Measurements from ENCODE around the gene FSTL4.
"Not testable (repeated sequence)": the region's sequence is repeated elsewhere in the genome, so short reads cannot be mapped to it uniquely, and the experiment has no call there.

Gene FSTL4

DNA sequence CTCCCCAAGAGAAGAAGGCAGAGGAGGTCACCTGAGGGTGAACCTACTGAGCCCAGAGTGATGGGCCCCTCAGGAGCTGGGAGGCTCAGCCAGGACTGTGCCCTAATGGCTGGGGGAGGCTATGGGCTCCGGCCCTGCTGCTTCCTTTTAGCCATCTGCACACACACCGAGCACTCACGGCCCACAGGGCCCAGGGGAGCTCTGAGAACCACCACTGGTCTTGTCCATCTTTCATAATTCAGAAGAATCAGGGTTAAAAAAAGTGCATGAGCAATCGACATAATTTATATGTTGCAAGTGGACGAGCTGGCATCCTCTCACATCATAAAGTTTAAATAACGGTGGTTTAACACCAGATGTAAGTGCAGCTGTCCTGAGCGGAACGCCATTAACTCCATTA is 162.1 kb downstream of the FSTL4 start:
- TF ChIP-seq, protein P1, sequence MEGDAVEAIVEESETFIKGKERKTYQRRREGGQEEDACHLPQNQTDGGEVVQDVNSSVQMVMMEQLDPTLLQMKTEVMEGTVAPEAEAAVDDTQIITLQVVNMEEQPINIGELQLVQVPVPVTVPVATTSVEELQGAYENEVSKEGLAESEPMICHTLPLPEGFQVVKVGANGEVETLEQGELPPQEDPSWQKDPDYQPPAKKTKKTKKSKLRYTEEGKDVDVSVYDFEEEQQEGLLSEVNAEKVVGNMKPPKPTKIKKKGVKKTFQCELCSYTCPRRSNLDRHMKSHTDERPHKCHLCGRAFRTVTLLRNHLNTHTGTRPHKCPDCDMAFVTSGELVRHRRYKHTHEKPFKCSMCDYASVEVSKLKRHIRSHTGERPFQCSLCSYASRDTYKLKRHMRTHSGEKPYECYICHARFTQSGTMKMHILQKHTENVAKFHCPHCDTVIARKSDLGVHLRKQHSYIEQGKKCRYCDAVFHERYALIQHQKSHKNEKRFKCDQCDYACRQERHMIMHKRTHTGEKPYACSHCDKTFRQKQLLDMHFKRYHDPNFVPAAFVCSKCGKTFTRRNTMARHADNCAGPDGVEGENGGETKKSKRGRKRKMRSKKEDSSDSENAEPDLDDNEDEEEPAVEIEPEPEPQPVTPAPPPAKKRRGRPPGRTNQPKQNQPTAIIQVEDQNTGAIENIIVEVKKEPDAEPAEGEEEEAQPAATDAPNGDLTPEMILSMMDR (IDR thresholded peaks at IDR 0.05; ENCODE audit: low read depth, low read length) = no peak
- DNase-seq (ENCODE audit: extremely low read depth, low read depth) = no peak

DNA sequence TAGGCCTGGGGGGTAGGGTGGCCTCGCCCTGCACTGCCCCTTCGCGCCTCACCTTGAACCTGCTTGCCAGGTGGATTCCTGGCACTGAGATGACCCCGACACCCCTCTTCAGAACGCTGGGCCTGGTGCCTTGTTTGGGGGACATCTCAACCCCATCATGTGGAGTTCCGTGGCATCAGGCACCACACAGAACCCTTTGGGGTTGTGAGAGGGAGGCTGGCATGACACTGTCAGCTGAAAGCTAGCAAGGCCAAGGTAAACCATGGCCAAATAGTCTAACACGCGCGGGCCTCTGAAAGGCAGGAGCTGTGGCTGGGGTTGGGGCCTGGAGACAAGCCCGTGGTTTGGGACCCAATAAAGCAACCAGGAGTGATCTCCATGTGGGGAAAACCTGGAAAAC is 163.2 kb downstream of the FSTL4 start:
- no peak for DNase-seq (ENCODE audit: extremely low read depth, low read depth)
- TF ChIP-seq, protein P1 (IDR thresholded peaks at IDR 0.05; ENCODE audit: low read depth, low read length) = no peak

DNA sequence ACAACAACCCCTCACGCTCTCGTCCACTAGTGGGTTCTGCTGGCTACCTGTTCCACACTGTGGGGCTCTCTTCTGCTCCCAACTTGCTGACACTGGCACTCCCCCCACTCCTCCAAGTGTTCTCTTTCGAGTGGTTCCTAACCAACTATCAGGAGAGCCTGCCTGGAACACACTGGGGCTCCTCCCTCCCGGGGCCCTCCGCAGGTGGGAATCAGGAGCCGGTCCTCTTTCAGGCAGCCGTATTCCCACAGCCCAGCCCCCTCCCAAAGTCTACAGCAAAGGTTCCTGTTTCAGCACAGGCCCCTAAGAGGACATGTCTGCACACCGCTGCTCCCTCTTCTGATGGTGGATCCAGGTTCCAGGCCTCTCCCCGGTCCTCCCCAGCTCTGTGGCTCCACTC is 165.9 kb downstream of the FSTL4 start:
- TF ChIP-seq, protein P1 (IDR thresholded peaks at IDR 0.05; ENCODE audit: low read depth, low read length) = no peak
- DNase-seq (ENCODE audit: extremely low read depth, low read depth) = no peak

DNA sequence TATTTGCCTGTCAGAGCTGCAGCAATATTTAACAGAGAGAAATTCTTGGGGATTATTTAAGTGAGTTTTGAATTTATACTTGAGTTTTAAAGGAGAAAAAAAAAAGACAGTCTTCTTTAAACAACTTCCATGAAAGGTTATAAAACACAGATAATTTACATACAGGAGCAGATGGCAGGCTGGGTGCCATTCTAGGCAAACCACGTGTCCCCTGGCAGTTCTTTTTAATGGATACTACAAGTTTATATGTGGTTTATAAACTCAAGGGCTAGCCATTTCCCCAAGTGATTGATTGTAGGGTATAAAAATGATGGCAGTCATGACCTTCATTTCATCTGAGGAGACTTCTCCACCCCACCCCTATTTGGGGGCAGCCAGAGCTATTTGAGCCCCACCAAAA is 166.6 kb downstream of the FSTL4 start:
- no peak for DNase-seq (ENCODE audit: extremely low read depth, low read depth)
- TF ChIP-seq, protein P1 (IDR thresholded peaks at IDR 0.05; ENCODE audit: low read depth, low read length) = no peak

DNA sequence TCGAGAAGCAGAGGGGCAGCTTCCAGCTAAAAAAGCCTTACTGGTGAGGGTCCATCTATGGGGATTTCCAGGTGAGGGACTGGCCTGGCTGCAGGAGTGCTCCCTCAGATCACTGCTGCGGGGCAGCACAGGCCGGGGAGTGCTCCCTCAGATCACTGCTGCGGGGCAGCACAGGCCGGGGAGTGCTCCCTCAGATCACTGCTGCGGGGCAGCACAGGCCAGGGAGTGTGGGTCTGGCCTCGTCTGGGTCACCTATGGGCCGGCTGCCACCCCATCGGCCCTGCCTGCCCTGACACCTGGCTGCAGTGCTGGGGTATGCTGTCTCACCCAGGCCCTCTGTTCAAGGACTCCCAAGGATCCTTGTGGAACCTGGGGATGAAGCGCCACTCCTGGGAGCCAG is 167.1 kb downstream of the FSTL4 start:
- not testable (repeated sequence) for DNase-seq (ENCODE audit: extremely low read depth, low read depth)

DNA sequence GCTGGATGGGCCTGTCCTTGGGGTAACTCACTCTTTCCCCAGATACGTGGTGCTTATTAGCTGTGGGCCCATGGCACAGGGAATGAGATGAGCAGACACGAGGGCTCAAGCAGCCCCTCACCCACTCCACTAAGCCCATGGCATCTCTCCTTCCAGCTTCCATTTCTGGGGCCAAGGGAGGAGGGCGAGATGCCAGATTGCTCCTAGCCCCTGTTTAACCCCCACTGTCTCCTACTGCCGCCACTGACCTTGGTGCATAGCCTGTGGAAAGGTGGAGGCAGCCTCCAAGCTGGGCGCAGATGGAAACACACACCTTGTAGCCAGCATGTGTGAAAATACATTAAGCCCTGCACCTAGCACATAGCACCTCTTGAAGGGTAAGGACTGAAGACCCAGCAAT is 167.6 kb downstream of the FSTL4 start:
- TF ChIP-seq, protein P1 (IDR thresholded peaks at IDR 0.05; ENCODE audit: low read depth, low read length) = no peak
- DNase-seq (ENCODE audit: extremely low read depth, low read depth) = no peak

DNA sequence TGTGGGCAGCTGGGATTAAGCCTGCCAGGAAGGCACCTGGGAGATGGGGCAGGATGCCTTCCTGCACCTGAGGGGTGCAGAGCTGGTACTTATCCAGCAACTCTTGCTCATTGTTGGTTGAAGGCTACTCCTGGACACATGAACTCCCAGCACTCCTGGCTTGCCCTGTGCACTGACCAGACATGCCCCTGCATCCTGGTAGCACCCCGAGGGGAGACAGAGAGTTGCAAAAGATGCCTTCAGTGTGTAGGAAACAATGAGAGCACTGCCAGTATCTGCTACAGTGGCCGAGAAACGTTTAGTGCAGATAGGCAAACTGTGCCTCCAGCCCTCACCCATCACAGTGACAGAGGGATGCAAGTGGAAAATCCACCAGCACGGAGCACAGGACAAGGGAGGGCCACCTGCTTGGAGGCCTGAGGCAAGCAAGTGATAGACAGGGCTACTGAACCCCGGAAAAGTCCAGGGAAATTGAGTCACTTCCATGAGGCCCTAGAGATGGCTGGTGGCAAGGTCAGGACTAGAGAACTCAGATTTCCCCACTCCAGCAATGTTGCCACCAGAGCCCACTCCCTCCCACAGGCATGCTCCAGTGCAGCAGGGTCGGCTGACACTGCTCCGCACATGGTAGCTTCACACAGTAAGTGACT is 171.1 kb downstream of the FSTL4 start:
- TF ChIP-seq, protein P1 (IDR thresholded peaks at IDR 0.05; ENCODE audit: low read depth, low read length) = no peak
- no peak for DNase-seq (ENCODE audit: extremely low read depth, low read depth)

DNA sequence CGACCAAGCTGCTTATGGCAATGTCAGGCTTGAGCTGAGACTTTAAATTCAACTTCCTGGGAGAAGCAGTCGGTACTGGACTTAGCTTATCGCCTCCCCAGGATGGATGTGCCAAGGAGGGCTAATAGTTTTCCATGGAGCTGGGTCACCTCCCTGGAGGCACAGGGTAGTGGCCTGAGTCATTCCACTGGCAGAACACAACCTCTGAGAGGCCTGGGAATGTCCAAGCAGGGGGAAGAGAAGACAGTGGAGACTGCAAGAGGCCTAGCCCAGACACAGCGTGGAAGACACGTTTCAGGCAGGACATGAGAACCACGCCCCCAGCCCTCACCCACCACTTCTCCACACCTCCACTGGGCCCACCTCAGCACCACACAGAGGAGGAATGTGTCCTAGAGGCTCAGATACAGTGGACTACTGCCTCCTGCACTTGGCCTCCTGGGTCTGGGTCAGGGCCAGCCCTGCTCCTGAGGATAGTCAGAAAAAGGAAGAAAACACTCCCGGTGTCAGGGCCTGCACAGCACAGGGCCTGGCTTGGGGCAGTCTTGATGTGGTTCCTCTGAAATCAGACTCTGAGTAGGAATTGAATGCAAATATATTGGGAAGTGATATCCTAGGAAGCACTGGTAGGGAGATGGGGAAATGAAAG is 171.8 kb downstream of the FSTL4 start:
- no peak for DNase-seq (ENCODE audit: extremely low read depth, low read depth)
- TF ChIP-seq, protein P1 (IDR thresholded peaks at IDR 0.05; ENCODE audit: low read depth, low read length) = no peak
